PC-9 (cell line): ENCODE measurements around the gene PRSS57. TPM values are rescaled to one million over a fixed set of nuclear protein-coding genes. Genes with fewer than 3 reads are reported as not detected.

ENCODE experiments used
- BruUV-seq: library from RNA; stranded (reverse); fragments of 400-500 nt; replicated peaks from 2 replicates; lab custom pipeline; 2021; lab: Mats Ljungman, UMichigan
- CTCF ChIA-PET: fragments of 300-600 bp; sonication (Branson Sonifier 250); formaldehyde crosslinking; loops from one replicate; lab custom pipeline; 2022; ENCODE audit warnings: antibody characterized with exemption; lab: Charles Lee
- POLR2A ChIA-PET: fragments of 300-600 bp; sonication (Branson Sonifier 250); formaldehyde crosslinking; loops from one replicate; lab custom pipeline; 2022; ENCODE audit warnings: antibody characterized with exemption; ENCODE audit not compliant: unreplicated experiment; lab: Charles Lee
- DNase-seq, 2 experiments: peaks; one replicate each; pipeline versions ENCODE4 v3.0.0 to v3.0.0-alpha.2; 2015 to 2022; ENCODE audit warnings: mixed read lengths in 1 of 2
- H2AFZ ChIP-seq: fragments of 200-600 bp; sonication (generic); 2 replicates; pipeline ENCODE4 v1.8.1; 2017; ENCODE audit warnings: antibody characterized with exemption
- H3F3A ChIP-seq: fragments of 200-600 bp; sonication (generic); 2 replicates; pipeline ENCODE4 v1.8.1; 2017; ENCODE audit warnings: antibody characterized with exemption, mild to moderate bottlenecking, low read depth; ENCODE audit not compliant: insufficient read depth
- H3K27ac ChIP-seq: fragments of 200-600 bp; sonication (generic); 2 replicates; pipeline ENCODE4 v1.6.1; 2016; ENCODE audit warnings: mixed run types
- H3K27me3 ChIP-seq: fragments of 200-600 bp; sonication (generic); 2 replicates; pipeline ENCODE4 v1.6.1; 2016; ENCODE audit warnings: low read depth, mixed run types; ENCODE audit not compliant: insufficient read depth
- H3K36me3 ChIP-seq: fragments of 200-600 bp; sonication (generic); 2 replicates; pipeline ENCODE4 v1.6.1; 2016; ENCODE audit warnings: low read depth, mixed run types
- H3K4me1 ChIP-seq: fragments of 200-600 bp; sonication (generic); replicated peaks from 2 replicates; pipeline ENCODE4 v1.6.1; 2016; ENCODE audit warnings: mixed run types; ENCODE audit not compliant: insufficient read depth
- H3K4me2 ChIP-seq: fragments of 200-600 bp; sonication (generic); 2 replicates; pipeline ENCODE4 v1.6.1; 2017; ENCODE audit warnings: mixed run types
- H3K4me3 ChIP-seq: fragments of 200-600 bp; sonication (generic); 2 replicates; pipeline ENCODE4 v1.6.1; 2016; ENCODE audit warnings: mixed run types
- H3K79me2 ChIP-seq: fragments of 200-600 bp; sonication (generic); 2 replicates; pipeline ENCODE4 v1.6.1; 2017; ENCODE audit warnings: low read depth, mixed run types
- H3K9me2 ChIP-seq: fragments of 200-600 bp; sonication (generic); 2 replicates; pipeline ENCODE4 v1.8.1; 2017; ENCODE audit warnings: mild to moderate bottlenecking; ENCODE audit not compliant: insufficient read depth
- H3K9me3 ChIP-seq: fragments of 200-600 bp; sonication (generic); 2 replicates; pipeline ENCODE4 v1.8.1; 2016; ENCODE audit warnings: low read depth; ENCODE audit not compliant: insufficient read depth
- H4K20me1 ChIP-seq: fragments of 200-600 bp; sonication (generic); 2 replicates; pipeline ENCODE4 v1.8.1; 2017; ENCODE audit not compliant: insufficient read depth
- CTCF ChIP-seq: fragments of 200-600 bp; sonication (generic); conservative IDR thresholded peaks from 2 replicates; pipeline ENCODE4 v1.6.1; 2017; ENCODE audit warnings: mixed run types, antibody characterized with exemption, mild to moderate bottlenecking, moderate library complexity
- EZH2 ChIP-seq: fragments of 200-600 bp; sonication (generic); IDR thresholded peaks from 2 replicates; pipeline ENCODE4 v1.8.0; 2017; ENCODE audit warnings: antibody characterized with exemption, low read depth
- intact Hi-C: fragments of 100-400 bp; cut with micrococcal nuclease; formaldehyde crosslinking; loops from one replicate; pipeline ENCODE4 v1.10.0; 2022; ENCODE audit not compliant: unreplicated experiment
- total RNA-seq: library from RNA; stranded (reverse); gene quantifications from 2 replicates; pipeline ENCODE4 v1.2.3, GENCODE V29; 2021

PRSS57 gene
- total RNA-seq, 1 experiment from 2014 or later: not detected

- CTCF ChIA-PET: no interaction called here
Observed at GRCh38 chr19:694481-695351, 536 bp downstream of the PRSS57 start.

GRCh38 chr19:690203-690602 is 5.0 kb downstream of the PRSS57 start:
- CTCF ChIA-PET: interaction anchor here (0.7 kb wide), 1 partner anchor 189 kb away, joined by 5 read pairs; no protein-coding TSS in a partner anchor

More at GRCh38 chr19:694481-695351, 536 bp downstream of the PRSS57 start:
- H3F3A ChIP-seq: no peaks in the 10 kb centered on the region
- no peaks in the 10 kb centered on the region for H3K79me2 ChIP-seq
- no peak overlapping the region for H3K4me3 ChIP-seq
- H3K4me2 ChIP-seq: no peak overlapping the region
- no peak for DNase-seq
- H3K9me2 ChIP-seq: no peaks in the 10 kb centered on the region
- no peak for TF ChIP-seq CTCF
- TF ChIP-seq EZH2: no peak
- H2AFZ ChIP-seq: no peak overlapping the region
- POLR2A ChIA-PET: no interaction called here
- no peaks in the 10 kb centered on the region for H3K9me3 ChIP-seq
- peaks cover 18% of the 10 kb centered on the region for H3K27me3 ChIP-seq
- intact Hi-C loops: no loop called here
- no peaks in the 10 kb centered on the region for H4K20me1 ChIP-seq
- no peaks in the 10 kb centered on the region for H3K36me3 ChIP-seq
- no peak overlapping the region for H3K27ac ChIP-seq
- H3K4me1 ChIP-seq: no peaks in the 10 kb centered on the region
- no TSS peak for BruUV-seq

DNA sequence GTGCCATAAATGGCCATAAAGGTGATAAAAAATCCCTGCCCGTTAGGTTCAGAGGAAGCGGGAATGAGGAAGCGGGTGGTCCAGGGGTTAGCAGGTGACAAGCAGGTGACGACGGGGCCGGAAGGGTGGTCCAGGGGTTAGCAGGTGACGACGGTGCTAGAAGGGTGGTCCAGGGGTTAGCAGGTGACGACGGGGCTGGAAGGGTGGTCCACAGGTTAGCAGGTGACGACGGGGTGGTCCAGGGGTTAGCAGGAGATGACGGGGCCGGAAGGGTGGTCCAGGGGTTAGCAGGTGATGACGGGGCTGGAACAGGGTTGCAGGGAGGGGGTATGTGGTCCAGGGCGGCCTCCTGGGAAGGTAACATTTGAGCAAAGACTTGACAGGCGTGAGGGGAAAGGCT is 6.3 kb downstream of the PRSS57 start:
- Histone ChIP-seq H3K9me3 (no peaks in the 10 kb centered on the region), H2AFZ (no peak overlapping the region), H3K27ac (no peak overlapping the region), H3K36me3 (no peaks in the 10 kb centered on the region), H3F3A (no peaks in the 10 kb centered on the region), H4K20me1 (no peaks in the 10 kb centered on the region), H3K4me2 (no peak overlapping the region), H3K79me2 (no peaks in the 10 kb centered on the region), H3K27me3 (0 out of 2 replicates have a peak, but pooled peaks cover 7% of the 10 kb centered on the region), H3K4me3 (no peak overlapping the region), H3K4me1 (no peaks in the 10 kb centered on the region), H3K9me2 (no peaks in the 10 kb centered on the region)
- no peak for DNase-seq
- ChIA-PET CTCF (no interaction called here), POLR2A (no interaction called here)
- TF ChIP-seq CTCF (no peak), EZH2 (no peak)
- intact Hi-C loops: no loop called here
- no TSS peak for BruUV-seq

More at GRCh38 chr19:690203-690602, 5.0 kb downstream of the PRSS57 start:
- BruUV-seq: no TSS peak
- no peaks in the 10 kb centered on the region for H3K9me2 ChIP-seq
- intact Hi-C loops: no loop called here
- no peaks in the 10 kb centered on the region for H3K79me2 ChIP-seq
- no peaks in the 10 kb centered on the region for H4K20me1 ChIP-seq
- H3K4me3 ChIP-seq: no peak overlapping the region
- POLR2A ChIA-PET: no interaction called here
- no peak overlapping the region for H2AFZ ChIP-seq
- no peaks in the 10 kb centered on the region for H3K36me3 ChIP-seq
- no peaks in the 10 kb centered on the region for H3K4me1 ChIP-seq
- DNase-seq: no peak
- TF ChIP-seq CTCF (no peak), EZH2 (no peak)
- H3F3A ChIP-seq: no peaks in the 10 kb centered on the region
- H3K27me3 ChIP-seq: peaks cover 16% of the 10 kb centered on the region
- H3K9me3 ChIP-seq: no peaks in the 10 kb centered on the region
- no peak overlapping the region for H3K27ac ChIP-seq
- no peak overlapping the region for H3K4me2 ChIP-seq
